ENCODE data around the gene ZNF763.

GRCh38 chr19:11989112-11989456, 24.2 kb downstream of the ZNF763 start:
- TF ChIP-seq, protein P1, sequence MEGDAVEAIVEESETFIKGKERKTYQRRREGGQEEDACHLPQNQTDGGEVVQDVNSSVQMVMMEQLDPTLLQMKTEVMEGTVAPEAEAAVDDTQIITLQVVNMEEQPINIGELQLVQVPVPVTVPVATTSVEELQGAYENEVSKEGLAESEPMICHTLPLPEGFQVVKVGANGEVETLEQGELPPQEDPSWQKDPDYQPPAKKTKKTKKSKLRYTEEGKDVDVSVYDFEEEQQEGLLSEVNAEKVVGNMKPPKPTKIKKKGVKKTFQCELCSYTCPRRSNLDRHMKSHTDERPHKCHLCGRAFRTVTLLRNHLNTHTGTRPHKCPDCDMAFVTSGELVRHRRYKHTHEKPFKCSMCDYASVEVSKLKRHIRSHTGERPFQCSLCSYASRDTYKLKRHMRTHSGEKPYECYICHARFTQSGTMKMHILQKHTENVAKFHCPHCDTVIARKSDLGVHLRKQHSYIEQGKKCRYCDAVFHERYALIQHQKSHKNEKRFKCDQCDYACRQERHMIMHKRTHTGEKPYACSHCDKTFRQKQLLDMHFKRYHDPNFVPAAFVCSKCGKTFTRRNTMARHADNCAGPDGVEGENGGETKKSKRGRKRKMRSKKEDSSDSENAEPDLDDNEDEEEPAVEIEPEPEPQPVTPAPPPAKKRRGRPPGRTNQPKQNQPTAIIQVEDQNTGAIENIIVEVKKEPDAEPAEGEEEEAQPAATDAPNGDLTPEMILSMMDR (IDR thresholded peaks at IDR 0.05; ENCODE audit: insufficient read depth, low read length): no peak
- TF ChIP-seq POLR2AphosphoS5 (IDR thresholded peaks at IDR 0.05; ENCODE audit: low read depth): no peak
